GM19452 (cell line): Measurements from ENCODE around the gene KIF3C.
"Not testable (repeated sequence)": the region's sequence is repeated elsewhere in the genome, so short reads cannot be mapped to it uniquely, and the experiment has no call there.

Experiments
- ATAC-seq: cut with Tn5 transposase; IDR thresholded peaks from one replicate; pipeline ENCODE4 v1.9.1; 2021; ENCODE audit not compliant: unreplicated experiment

Gene KIF3C

GRCh38 chr2:25982273-25982967 lies at the start of gene KIF3C:
KIF3C (minus strand) TSS chr2:25982497; CDS start chr2:25981917, 580 bp downstream.
- peak; percentile 67 for ATAC-seq

- ATAC-seq = not testable (repeated sequence)
These were observed 45.8 kb upstream of the KIF3C start for GRCh38 chr2:26028083-26028482.

- no peak for ATAC-seq
These were observed 43.2 kb upstream of the KIF3C start for GRCh38 chr2:26025509-26025908.

GRCh38 chr2:26024260-26024659 lies 42.0 kb upstream of the KIF3C start:
- no peak for ATAC-seq

- ATAC-seq = no peak
These were observed 37.9 kb upstream of the KIF3C start for GRCh38 chr2:26020231-26020640.

GRCh38 chr2:26018184-26019055 lies 36.1 kb upstream of the KIF3C start:
- no peak for ATAC-seq

- ATAC-seq = no peak
These were observed 35.3 kb upstream of the KIF3C start for GRCh38 chr2:26017464-26018183.

GRCh38 chr2:26016706-26017045 lies 34.4 kb upstream of the KIF3C start:
- ATAC-seq = not testable (repeated sequence)

GRCh38 chr2:26016012-26016705 lies 33.9 kb upstream of the KIF3C start:
- ATAC-seq = no peak

- ATAC-seq = no peak
These were observed 31.4 kb upstream of the KIF3C start for GRCh38 chr2:26013668-26014067.

GRCh38 chr2:26011990-26012856 lies 29.9 kb upstream of the KIF3C start:
- ATAC-seq = no peak

GRCh38 chr2:26011609-26011989 lies 29.3 kb upstream of the KIF3C start:
- ATAC-seq = no peak

GRCh38 chr2:26010943-26011342 lies 28.6 kb upstream of the KIF3C start:
- ATAC-seq = no peak

- ATAC-seq = no peak
These were observed 27.3 kb upstream of the KIF3C start for GRCh38 chr2:26009567-26009963.

GRCh38 chr2:26008851-26009566 lies 26.7 kb upstream of the KIF3C start:
- ATAC-seq = no peak

GRCh38 chr2:26008095-26008494 lies 25.8 kb upstream of the KIF3C start:
- no peak for ATAC-seq

- ATAC-seq = no peak
These were observed 20.5 kb upstream of the KIF3C start for GRCh38 chr2:26002632-26003310.

- ATAC-seq = no peak
These were observed 19.6 kb upstream of the KIF3C start for GRCh38 chr2:26001743-26002351.
